GM18508 (cell line): ENCODE results near the gene SPEG.
A peak's percentile ranks its signal among the peaks of the same experiment; 100 is the strongest.

Experiments
- ATAC-seq: cut with Tn5 transposase; IDR thresholded peaks from one replicate; pipeline ENCODE4 v1.9.1; 2021; ENCODE audit warnings: moderate number of reproducible peaks; ENCODE audit not compliant: insufficient read depth, unreplicated experiment

Gene SPEG

GRCh38 chr2:219490600-219491130 lies 56.0 kb downstream of the SPEG start:
- no peak for ATAC-seq

DNA sequence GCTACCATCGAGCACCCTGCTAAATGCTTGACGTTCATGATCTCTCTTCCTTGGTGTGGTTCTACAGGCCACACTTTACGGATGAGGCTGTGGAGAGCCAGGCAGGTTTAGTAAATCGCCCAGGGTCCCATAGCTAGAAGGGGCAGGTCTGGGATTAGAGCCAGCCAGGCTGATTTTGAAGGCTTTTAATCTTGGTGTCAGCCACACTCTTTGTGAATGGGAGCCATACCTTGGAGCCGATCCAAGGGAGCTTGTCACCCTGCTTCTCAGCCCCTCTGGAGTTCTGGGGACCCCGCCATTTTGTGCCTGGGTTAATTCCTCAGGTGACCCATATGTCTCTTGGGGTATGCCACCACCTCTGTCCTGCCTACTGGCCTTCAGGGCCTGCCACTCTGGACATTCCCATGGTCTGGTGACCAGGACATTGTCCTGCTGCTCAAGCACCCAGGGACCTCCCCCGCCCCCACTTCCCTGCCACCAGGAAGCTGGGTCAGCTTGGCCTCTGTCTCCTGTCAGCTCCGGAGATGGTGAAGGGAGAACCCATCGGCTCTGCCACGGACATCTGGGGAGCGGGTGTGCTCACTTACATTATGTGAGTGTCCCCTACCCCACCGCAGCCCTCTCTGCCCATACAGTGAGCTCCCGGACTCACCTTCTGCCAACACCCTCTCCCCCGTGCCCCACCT lies 56.8 kb downstream of the SPEG start:
- no peak for ATAC-seq

- no peak for ATAC-seq
Observed at GRCh38 chr2:219492575-219492974, 57.9 kb downstream of the SPEG start.

DNA sequence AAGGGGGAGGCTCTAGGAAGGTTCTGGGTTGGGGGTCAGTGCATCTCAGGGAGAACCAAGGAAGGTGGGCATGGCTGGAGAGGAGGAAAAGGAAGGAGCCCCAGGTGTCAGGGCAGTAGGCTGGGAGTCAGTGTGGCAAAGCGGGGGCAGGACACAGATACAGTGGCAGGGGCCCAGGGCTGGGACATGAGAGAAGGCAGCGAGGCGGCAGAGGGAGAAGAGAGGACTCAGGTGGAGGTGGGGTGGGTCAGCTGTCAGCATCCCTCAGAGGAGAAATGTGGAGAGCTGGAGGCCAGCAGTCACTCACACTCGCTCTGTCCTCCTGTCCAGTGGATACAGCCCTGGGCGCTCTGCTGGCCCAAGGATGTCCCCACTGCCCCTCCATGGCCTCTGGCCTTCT lies 58.4 kb downstream of the SPEG start:
- ATAC-seq: no peak

GRCh38 chr2:219494952-219495530 lies 60.4 kb downstream of the SPEG start:
- no peak for ATAC-seq

DNA sequence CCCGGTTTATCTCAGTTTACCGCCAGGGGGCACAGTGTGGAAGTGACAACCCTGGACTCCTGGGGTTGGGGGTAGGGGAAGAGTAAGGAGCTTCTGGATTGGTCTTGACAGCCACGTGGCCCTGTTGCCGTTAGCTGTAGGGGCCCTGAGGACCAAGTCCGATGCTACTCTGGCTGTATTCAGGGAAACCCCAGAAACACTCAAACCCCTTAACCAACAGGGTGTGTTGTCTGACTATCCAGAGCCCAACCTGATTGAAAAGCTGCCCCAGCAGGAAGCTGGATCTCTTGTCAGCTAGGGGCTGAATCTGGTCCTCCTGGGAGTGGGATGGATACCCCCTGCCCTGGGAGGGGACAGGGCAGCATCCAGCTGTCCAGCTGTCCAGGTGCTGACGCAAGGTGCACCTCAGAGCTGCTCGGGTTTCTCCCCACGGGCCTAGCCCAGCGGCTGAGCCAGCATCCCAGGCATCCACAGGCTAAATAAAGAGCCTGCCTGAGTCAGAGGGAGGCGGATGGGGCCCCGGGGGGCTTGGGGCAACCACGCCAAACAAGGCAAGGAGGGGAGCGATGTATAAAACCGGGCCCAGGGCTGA lies 61.0 kb downstream of the SPEG start:
- no peak for ATAC-seq

- ATAC-seq: no peak
Observed at GRCh38 chr2:219496247-219496824, 61.7 kb downstream of the SPEG start.

DNA sequence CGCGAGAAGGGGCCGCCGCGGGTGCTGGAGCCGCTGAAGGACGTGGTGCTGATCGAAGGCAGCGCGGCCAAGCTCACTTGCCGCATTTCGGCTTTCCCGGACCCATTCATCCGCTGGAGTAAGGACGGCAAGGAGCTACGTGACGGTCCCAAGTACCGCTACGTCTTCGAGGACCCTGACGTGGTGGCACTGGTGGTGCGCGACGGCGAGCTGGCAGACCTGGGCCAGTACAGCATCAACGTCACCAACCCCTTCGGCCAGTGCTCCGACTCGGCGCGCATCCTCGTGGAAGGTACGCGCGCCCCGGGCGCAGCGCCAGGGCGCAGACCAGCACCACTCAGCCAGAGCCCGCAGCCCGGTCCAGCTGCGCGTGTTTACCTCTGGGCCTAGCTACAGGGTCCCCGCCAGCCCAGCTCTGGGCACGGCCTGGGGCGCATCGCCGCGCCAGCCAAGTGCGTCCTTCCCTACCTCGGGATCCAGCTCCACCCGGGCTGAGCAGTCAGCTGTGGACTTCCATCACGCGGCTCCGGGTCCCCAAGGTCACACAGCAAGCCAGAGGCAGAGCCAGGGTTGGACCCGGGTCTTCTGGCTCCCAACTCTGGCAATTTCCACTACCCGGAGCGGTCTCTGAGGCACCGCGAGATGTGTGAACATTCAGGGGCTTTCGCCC lies 62.3 kb downstream of the SPEG start:
- no peak for ATAC-seq

DNA sequence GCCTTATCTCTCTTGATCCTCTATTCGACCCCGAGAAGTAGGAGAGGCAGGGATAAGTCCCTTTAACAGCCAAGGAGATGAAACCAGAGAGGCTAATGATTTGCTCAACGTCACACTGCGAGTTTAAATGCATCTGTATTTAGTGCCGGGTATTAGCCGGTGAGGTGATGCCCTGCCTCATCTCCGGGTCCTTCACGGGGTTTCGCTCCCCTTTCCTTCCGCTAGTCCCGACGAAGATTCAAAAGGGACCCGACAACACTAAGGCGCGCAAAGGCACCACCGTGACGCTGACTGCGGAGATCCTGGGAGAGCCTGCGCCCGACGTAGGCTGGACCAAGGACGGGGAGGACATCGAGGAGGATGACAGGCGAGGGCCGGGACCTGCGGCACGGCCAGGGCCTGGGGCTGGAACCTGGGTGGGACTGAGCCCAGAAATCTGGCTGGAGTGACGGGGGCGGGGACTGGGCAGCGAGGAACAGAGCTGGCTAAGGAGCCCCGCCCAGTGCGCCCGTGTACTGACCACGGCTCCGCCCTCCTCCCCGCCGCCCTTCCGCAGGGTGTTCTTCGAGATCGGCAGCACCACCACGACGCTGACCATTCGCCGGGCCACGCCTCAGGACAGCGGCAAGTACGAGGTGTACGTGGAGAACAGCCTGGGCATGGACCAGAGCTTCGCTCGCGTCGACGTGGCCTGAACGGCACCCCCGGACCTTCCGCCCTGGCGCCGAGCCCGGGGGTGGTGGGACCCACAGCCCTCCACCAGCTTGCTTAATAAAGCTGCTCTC lies 63.0 kb downstream of the SPEG start:
- ATAC-seq: no peak

DNA sequence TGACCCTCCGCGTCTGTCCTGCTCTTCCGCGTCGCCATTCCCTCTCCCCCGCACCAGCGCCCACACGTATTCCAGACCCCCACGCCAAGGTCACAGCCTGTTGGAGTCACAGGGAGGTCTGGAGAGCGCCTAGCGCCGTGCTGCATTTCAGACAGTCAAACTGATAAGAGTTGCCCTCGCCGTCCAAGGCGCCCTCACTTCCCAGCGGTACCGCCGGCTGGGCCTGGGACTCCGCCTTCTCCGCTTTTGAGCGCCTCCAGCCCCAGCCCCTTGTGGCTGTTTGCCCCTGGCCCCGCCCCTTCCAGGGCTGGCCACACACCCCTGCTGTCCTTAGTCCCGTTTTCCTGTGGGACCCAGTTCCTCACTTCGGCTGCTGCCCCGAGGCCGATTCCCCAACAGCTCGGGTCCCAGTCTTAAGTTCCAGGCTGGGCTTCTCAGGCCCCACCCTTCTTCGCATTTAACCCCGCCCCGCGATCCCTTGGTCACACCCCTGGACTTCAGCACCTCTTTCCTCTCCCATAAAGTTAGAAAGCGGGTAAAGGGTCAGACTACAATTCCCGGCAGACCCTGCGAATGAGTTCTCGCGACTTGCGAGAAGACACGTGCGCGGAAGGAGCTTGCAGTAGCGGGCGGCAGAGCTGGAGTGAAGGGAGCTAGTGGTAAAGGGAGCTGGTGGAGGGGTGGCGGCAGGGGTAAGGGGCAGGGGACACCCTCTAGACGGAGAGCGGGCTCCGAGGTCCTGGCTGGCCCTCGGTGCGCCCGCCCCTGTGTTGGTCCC lies 63.8 kb downstream of the SPEG start, which contains the start of gene GMPPA:
TSS of gene GMPPA (plus strand) at position 612 of the 778 bp plus-strand sequence. CDS start 1,085 bp downstream, outside the sequence.
- ATAC-seq: peak; percentile 94

DNA sequence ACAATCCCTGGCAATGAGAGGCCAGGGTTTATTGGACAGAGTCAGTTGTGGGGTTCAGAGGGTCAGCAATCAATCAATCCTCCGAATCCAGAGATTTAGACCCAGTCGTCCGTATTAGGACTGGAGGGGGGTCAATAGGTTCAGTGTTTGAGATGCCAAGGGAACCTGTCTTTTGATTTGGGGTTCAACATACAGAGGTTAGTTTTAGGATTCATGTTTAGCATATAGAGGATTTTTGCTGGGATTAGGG lies 64.3 kb downstream of the SPEG start:
- no peak for ATAC-seq

DNA sequence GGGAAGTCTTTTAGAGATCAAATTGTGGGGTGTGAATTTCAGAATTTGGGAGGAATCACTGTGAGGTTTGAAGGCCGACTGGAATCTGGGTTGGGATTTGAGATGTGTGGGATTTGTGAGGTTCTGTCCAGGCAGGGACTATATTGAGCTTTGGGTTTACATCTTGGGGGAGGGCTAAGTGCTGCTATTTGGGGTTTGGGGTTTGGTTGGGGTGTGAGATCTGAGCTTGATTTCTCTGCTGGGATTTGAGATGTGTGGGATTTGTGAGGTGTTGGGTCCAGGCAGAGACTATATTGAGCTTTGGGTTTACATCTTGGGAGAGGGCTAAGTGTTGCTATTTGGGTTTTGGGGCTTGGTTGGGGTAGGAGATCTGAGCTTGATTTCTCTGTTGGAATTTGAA lies 64.9 kb downstream of the SPEG start:
- ATAC-seq: no peak

DNA sequence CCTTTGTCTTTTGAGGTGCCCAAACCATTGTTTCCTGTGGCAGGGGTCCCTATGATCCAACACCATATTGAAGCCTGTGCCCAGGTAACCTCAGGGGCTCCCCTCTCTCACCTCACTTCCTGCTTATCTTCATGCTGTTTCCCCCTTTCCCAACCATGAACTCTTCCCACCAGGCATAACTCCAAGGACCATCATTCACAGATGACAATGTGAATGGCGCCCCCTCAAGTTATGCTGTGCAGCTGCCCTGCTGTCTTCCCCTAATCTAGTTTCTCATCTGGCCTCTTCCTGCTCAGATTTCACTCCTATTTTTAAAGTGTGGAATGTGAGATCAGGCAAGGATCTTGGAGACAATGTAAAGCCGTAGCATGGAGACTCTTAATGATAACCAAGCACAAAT lies 65.5 kb downstream of the SPEG start:
- ATAC-seq: no peak

DNA sequence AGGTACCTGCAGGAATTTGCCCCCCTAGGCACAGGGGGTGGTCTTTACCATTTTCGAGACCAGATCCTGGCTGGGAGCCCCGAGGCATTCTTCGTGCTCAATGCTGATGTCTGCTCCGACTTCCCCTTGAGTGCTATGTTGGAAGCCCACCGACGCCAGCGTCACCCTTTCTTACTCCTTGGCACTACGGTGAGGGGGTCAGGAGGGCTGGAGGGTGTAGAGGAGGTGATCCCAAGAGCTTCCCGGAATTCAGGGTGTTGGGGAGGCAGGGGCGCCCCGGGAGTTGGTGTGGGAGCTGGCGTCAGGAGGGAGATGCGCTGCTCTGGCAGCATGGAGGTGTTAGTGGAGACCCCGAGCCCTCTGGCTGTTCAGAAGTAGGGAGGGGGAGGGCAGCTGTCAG lies 67.2 kb downstream of the SPEG start:
- no peak for ATAC-seq

DNA sequence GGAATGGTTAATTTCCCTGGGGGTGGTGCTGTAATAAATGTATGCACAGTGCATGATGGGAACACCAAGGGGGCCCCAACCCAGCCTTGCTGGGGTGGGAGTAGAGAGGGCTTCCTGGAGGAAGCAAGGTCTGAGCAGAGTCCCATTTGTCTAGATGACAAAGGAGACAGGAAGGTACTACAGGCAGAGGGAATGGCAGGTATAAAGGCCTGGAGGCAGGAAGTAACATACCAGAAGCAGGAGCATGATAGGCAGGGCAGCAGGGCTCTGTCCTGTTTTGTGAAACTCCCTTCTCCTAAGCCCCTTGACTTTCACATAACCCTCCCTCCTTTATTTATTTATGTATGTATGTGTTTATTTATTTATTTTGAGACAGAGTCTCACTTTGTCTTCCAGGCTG lies 68.0 kb downstream of the SPEG start:
- ATAC-seq: no peak

GRCh38 chr2:219505585-219505984 lies 70.9 kb downstream of the SPEG start:
- no peak for ATAC-seq

- no peak for ATAC-seq
Observed at GRCh38 chr2:219506153-219506801, 71.6 kb downstream of the SPEG start.

GRCh38 chr2:219506802-219507526 lies 72.3 kb downstream of the SPEG start:
- no peak for ATAC-seq
